ENCODE results near the gene COMMD10.

The COMMD10 gene

DNA sequence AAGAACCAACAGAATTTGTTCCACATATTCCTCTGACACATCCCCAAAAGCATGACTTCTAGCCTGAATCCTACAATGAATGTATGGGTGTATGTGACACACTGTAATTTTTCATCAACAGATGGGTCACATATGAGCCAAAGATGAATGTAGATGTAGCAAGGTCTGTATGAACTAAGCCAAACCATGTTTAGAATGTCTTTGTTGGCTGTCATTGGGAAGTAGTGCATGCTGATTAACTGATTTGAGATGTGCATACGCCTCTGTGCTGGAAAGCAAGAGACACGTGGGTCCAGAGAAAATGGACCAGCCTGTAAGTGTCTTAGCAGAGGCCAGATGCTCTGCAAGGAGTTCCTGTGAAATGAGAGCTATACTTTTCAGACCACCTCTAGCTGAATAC, 222.0 kb downstream of the COMMD10 start:
- Histone ChIP-seq H3K4me3 (no peak overlapping the region), H3K4me1 (no peaks in the 10 kb centered on the region), H3K27ac (no peak overlapping the region), H3K9me3 (peaks cover 0 to 40% (median 34%) of the 10 kb centered on the region in 3 donors), H3K27me3 (no peaks in the 10 kb centered on the region), H3K36me3 (peaks cover 56 to 78% (median 78%) of the 10 kb centered on the region in 3 donors)
- no peak for DNase-seq
- intact Hi-C loops (cut with DNase I; ENCODE audit: low total_unique reads): no loop called here
- TF ChIP-seq, protein P1, sequence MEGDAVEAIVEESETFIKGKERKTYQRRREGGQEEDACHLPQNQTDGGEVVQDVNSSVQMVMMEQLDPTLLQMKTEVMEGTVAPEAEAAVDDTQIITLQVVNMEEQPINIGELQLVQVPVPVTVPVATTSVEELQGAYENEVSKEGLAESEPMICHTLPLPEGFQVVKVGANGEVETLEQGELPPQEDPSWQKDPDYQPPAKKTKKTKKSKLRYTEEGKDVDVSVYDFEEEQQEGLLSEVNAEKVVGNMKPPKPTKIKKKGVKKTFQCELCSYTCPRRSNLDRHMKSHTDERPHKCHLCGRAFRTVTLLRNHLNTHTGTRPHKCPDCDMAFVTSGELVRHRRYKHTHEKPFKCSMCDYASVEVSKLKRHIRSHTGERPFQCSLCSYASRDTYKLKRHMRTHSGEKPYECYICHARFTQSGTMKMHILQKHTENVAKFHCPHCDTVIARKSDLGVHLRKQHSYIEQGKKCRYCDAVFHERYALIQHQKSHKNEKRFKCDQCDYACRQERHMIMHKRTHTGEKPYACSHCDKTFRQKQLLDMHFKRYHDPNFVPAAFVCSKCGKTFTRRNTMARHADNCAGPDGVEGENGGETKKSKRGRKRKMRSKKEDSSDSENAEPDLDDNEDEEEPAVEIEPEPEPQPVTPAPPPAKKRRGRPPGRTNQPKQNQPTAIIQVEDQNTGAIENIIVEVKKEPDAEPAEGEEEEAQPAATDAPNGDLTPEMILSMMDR (IDR thresholded peaks at IDR 0.05): no peak

DNA sequence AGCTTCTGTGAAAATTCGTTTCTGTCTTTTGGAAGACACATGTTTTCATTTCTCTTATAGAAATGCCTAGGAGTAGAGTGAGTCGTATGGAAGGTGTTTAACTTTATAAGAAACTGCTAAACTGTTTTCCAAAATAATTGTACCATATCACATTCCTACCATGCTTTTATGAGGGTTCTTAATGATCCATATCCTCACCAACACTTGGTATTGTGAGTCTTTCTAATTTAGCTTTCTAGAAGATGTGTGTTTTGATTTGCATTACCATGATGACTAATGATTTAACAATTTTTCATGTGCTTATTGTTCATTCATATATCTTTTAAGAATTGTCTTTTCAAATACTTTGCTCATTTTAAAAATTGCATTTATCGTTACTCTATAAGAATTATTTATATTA, 223.6 kb downstream of the COMMD10 start:
- intact Hi-C loops (cut with DNase I; ENCODE audit: low total_unique reads): no loop called here
- peaks cover 0 to 40% (median 34%) of the 10 kb centered on the region in 3 donors for H3K9me3 ChIP-seq
- peaks cover 52 to 66% (median 63%) of the 10 kb centered on the region in 3 donors for H3K36me3 ChIP-seq
- no peaks in the 10 kb centered on the region for H3K4me1 ChIP-seq
- no peaks in the 10 kb centered on the region for H3K27me3 ChIP-seq
- no peak for DNase-seq
- TF ChIP-seq, protein P1 (IDR thresholded peaks at IDR 0.05): no peak
- H3K4me3 ChIP-seq: no peak overlapping the region
- no peak overlapping the region for H3K27ac ChIP-seq

DNA sequence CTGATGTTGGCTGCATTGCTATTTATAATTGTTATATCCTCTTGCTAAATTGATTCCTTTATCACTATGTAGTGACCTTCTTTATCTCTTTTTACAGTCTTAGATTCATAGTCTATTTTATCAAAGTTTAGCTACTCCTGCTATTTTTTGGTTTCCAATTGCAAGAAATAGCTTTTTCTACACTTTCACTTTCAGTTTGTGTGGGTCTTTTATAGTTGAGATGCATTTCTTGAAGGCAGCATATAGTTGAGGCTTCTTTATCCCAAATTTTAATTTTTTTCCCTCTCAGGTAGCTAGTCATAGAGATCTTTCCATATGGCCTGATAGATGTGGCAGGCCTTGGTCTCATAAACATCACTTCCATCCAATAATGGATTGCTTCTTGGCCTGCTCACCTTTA, 228.5 kb downstream of the COMMD10 start:
- Histone ChIP-seq H3K36me3 (peaks cover 20 to 44% (median 39%) of the 10 kb centered on the region in 3 donors), H3K9me3 (peaks cover 0 to 24% (median 17%) of the 10 kb centered on the region in 3 donors), H3K27me3 (no peaks in the 10 kb centered on the region), H3K27ac (no peak overlapping the region), H3K4me1 (no peaks in the 10 kb centered on the region), H3K4me3 (no peak overlapping the region)
- TF ChIP-seq, protein P1 (IDR thresholded peaks at IDR 0.05): no peak
- DNase-seq: no peak
- intact Hi-C loops (cut with DNase I; ENCODE audit: low total_unique reads): no loop called here

DNA sequence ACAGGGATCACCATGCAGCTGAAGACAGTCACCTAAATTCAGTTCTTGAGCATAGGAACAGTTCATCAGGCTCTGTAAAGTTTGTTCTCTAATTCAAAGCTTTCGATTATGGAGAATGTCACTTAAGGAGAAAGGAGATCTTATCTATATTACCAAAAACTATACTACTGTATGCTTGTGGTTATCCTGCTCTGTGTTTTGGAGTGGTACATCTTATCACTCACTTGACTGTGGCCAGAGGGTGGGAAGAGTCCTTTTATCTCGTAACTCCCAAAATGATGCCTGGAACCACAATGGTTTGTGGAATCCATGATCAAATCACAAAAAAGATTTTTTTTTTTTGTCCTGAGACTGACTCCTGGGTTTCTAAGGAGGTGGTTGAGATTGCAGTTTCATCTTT, 230.7 kb downstream of the COMMD10 start:
- Histone ChIP-seq H3K27ac (no peak overlapping the region), H3K4me1 (peaks cover 0 to 8% (median 0%) of the 10 kb centered on the region in 4 donors), H3K36me3 (peaks cover 23 to 40% (median 26%) of the 10 kb centered on the region in 3 donors), H3K4me3 (no peak overlapping the region), H3K9me3 (peaks cover 0 to 14% (median 0%) of the 10 kb centered on the region in 3 donors), H3K27me3 (no peaks in the 10 kb centered on the region)
- DNase-seq: no peak
- TF ChIP-seq, protein P1 (IDR thresholded peaks at IDR 0.05): no peak
- intact Hi-C loops (cut with DNase I; ENCODE audit: low total_unique reads): no loop called here

DNA sequence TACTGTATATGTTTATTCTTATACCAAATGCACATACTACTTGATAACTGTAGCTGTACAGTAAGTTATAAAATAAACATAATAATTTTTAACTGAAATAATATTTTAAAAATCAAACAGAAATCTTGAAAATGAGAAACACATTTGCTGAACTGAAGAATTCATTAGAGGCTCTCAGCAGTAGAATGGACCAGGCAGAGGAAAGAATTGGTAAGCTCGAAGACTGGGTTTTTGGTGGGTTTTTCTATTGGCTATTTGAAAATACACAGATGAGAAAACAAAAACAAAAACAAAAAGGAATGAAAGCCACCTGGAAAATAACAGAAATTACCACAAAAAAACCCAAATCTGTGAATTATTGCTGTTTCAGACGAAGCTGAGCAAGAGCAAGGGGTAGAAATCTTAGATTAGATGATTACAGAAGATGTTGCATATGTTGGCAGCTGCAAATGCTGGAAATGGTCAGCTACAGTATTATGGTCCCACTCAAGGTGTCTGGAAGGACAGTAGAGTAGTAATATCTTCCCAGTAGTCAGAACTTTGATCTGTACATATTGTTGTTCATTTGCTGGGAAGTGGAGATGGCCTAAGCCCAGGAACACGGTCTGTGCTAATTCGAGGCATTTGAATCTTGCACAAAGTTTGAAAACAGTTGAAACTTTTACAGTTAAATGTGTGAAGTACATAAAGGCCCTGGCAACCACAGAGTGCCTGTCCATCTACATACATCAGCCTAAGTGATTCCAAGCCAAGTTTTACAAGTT, 233.4 kb downstream of the COMMD10 start:
- peaks cover 0 to 9% (median 0%) of the 10 kb centered on the region in 4 donors for H3K4me1 ChIP-seq
- intact Hi-C loops (cut with DNase I; ENCODE audit: low total_unique reads): no loop called here
- H3K9me3 ChIP-seq: peaks cover 0 to 14% (median 0%) of the 10 kb centered on the region in 3 donors
- no peaks in the 10 kb centered on the region for H3K27me3 ChIP-seq
- no peak overlapping the region for H3K27ac ChIP-seq
- no peak for DNase-seq
- TF ChIP-seq, protein P1 (IDR thresholded peaks at IDR 0.05): no peak
- H3K36me3 ChIP-seq: peaks cover 23 to 40% (median 33%) of the 10 kb centered on the region in 3 donors
- H3K4me3 ChIP-seq: no peak overlapping the region

Data from tibial artery (tissue), 4 donors.